ENCODE results near the gene SYNPR. TPM values are rescaled to one million over a fixed set of nuclear protein-coding genes. Genes with fewer than 3 reads are reported as not detected.

Gene SYNPR
- total RNA-seq, 1 experiment from 2014 or later = 0.17 TPM

DNA sequence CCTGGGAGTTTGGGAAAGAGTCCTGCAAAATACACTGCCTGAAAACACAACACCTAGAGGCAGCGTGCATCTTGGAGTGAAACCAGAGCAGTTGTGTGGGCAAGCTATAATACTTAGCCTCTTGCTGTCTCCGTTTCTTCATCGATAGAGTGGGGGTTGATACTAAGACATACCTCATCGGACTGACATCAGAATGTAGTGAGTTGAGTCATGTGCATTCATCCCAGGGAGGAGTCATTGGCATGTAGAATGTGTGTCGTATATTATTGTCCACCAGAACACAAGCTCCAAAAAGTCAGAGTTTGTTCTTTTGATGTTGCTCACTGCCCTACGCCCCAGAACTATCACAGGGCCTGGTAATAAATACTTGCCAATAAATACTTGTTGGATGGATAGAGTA lies 378.7 kb downstream of the SYNPR start:
- Histone ChIP-seq H2BK20ac (ENCODE audit: low read depth, low read length, poor library complexity, severe bottlenecking) (no peak overlapping the region), H2BK15ac (ENCODE audit: low read depth, low read length) (no peak overlapping the region), H3T11ph (ENCODE audit: low read length) (no peak overlapping the region), H4K8ac (replicated peaks; ENCODE audit: insufficient read length, low read depth, low read length) (no peak overlapping the region), H4K20me1 (ENCODE audit: control insufficient read depth, insufficient read depth, insufficient read length) (no peaks in the 10 kb centered on the region), H3K23me2 (ENCODE audit: insufficient read length, low read depth, low read length, poor library complexity, severe bottlenecking) (no peaks in the 10 kb centered on the region), H3K27me3 (ENCODE audit: insufficient read depth, low read length) (no peaks in the 10 kb centered on the region), H3K14ac (ENCODE audit: insufficient read depth, low read length) (no peak overlapping the region), H3K4me1 (ENCODE audit: insufficient read depth, low read length) (no peaks in the 10 kb centered on the region), H2AK5ac (ENCODE audit: insufficient read length, low read length) (no peak overlapping the region), H3K9me3 (ENCODE audit: control insufficient read depth, low read depth, low read length) (no peaks in the 10 kb centered on the region), H3K4ac (ENCODE audit: low read depth, low read length) (no peak overlapping the region), H3K79me1 (ENCODE audit: insufficient read depth, low read depth, low read length, poor library complexity, severe bottlenecking) (no peaks in the 10 kb centered on the region), H3K18ac (ENCODE audit: insufficient read length, low read depth, low read length) (no peak overlapping the region), H2AFZ (ENCODE audit: low read length) (no peak overlapping the region), H3K23ac (ENCODE audit: insufficient read length, low read depth, low read length) (no peak overlapping the region), H3K4me2 (ENCODE audit: insufficient read depth, insufficient read length, low read length) (no peak overlapping the region), H4K5ac (ENCODE audit: insufficient read length, low read depth, low read length) (no peak overlapping the region), H3K56ac (ENCODE audit: insufficient read length, low read depth, low read length) (no peak overlapping the region), H2BK5ac (ENCODE audit: insufficient read length, low read length) (no peak overlapping the region), H3K79me2 (ENCODE audit: insufficient read depth, low read length) (no peaks in the 10 kb centered on the region), H3K9ac (ENCODE audit: extremely low read depth, insufficient read length, low read length) (no peak overlapping the region), H4K91ac (ENCODE audit: insufficient read length, low read depth, low read length) (no peak overlapping the region), H2BK120ac (ENCODE audit: low read depth, low read length, poor library complexity, severe bottlenecking) (no peak overlapping the region), H3K27ac (ENCODE audit: insufficient read length, low read depth, low read length) (no peak overlapping the region), H2BK12ac (ENCODE audit: insufficient read length, low read depth, low read length) (no peak overlapping the region)
- peaks cover under 1 to 3% of the 10 kb centered on the region in 2 experiments; a peak in 2 of 4 replicates for H3K4me1 Mint-ChIP-seq
- H3K9me3 Mint-ChIP-seq = no peaks in the 10 kb centered on the region; a peak in 1 of 5 replicates
- no peak overlapping the region for H3K27ac Mint-ChIP-seq
- H3K36me3 Mint-ChIP-seq (ENCODE audit: insufficient read depth in 1 of 3, low read depth in 3 of 3) = no peaks in the 10 kb centered on the region
- no peaks in the 10 kb centered on the region; the same call in 1 of the 2 replicates for H3K27me3 Mint-ChIP-seq (ENCODE audit: low read depth)
- whole genome bisulfite sequencing (ENCODE audit: extremely low coverage, insufficient read length, low lambda C conversion rate) = no CpG with 5 or more reads among the region's 6 CpGs
- no peak overlapping the region for H3K4me3 Mint-ChIP-seq
- no peak for DNase-seq
- TF ChIP-seq, protein P1, sequence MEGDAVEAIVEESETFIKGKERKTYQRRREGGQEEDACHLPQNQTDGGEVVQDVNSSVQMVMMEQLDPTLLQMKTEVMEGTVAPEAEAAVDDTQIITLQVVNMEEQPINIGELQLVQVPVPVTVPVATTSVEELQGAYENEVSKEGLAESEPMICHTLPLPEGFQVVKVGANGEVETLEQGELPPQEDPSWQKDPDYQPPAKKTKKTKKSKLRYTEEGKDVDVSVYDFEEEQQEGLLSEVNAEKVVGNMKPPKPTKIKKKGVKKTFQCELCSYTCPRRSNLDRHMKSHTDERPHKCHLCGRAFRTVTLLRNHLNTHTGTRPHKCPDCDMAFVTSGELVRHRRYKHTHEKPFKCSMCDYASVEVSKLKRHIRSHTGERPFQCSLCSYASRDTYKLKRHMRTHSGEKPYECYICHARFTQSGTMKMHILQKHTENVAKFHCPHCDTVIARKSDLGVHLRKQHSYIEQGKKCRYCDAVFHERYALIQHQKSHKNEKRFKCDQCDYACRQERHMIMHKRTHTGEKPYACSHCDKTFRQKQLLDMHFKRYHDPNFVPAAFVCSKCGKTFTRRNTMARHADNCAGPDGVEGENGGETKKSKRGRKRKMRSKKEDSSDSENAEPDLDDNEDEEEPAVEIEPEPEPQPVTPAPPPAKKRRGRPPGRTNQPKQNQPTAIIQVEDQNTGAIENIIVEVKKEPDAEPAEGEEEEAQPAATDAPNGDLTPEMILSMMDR (conservative IDR thresholded peaks at IDR 0.05) = no peak

Data from H9 (cell line).